OCI-LY1 (cell line): Measurements from ENCODE around the gene OPA1.

ENCODE experiments used
- H2AFZ ChIP-seq: fragments of 200-600 bp; sonication (generic), shearing (Covaris generic); 2 replicates; pipeline ENCODE4 v1.6.0; 2014; ENCODE audit warnings: antibody characterized with exemption, mild to moderate bottlenecking, low read length
- H3F3A ChIP-seq: fragments of 200-600 bp; sonication (generic), shearing (Covaris generic); 2 replicates; pipeline ENCODE4 v1.6.0; 2014; ENCODE audit warnings: mild to moderate bottlenecking, antibody characterized with exemption, low read length, moderate library complexity; ENCODE audit not compliant: insufficient read depth
- H3K27ac ChIP-seq: fragments of 200-600 bp; sonication (generic); 2 replicates; pipeline ENCODE4 v1.5.1; 2014; ENCODE audit warnings: low read length, mixed run types, mild to moderate bottlenecking, low read depth; ENCODE audit not compliant: poor library complexity, severe bottlenecking
- H3K27me3 ChIP-seq: fragments of 200-600 bp; sonication (generic); 2 replicates; pipeline ENCODE4 v1.6.0; 2014; ENCODE audit warnings: antibody characterized with exemption, mild to moderate bottlenecking, low read length, moderate library complexity; ENCODE audit not compliant: insufficient read depth
- H3K36me3 ChIP-seq: fragments of 200-600 bp; sonication (generic); 2 replicates; pipeline ENCODE4 v1.6.1; 2014; ENCODE audit warnings: mild to moderate bottlenecking, antibody characterized with exemption, low read length, moderate library complexity, mixed read lengths; ENCODE audit not compliant: insufficient read depth
- H3K4me1 ChIP-seq: fragments of 200-600 bp; sonication (generic); 2 replicates; pipeline ENCODE4 v1.5.1; 2014; ENCODE audit warnings: mild to moderate bottlenecking, low read length, moderate library complexity; ENCODE audit not compliant: insufficient read depth, severe bottlenecking
- H3K4me2 ChIP-seq: fragments of 200-600 bp; sonication (generic), shearing (Covaris generic); 2 replicates; pipeline ENCODE4 v1.6.1; 2014; ENCODE audit warnings: low read length
- H3K4me3 ChIP-seq: fragments of 200-600 bp; sonication (generic); 2 replicates; pipeline ENCODE4 v1.5.1; 2014; ENCODE audit warnings: low read length, low read depth, mild to moderate bottlenecking, mixed read lengths; ENCODE audit not compliant: poor library complexity, severe bottlenecking
- H3K79me2 ChIP-seq: fragments of 200-600 bp; shearing (Covaris generic); 2 replicates; pipeline ENCODE4 v1.6.1; 2016; ENCODE audit warnings: mixed run types, low read length, mixed read lengths; ENCODE audit not compliant: insufficient read depth
- H3K9ac ChIP-seq: fragments of 200-600 bp; sonication (generic), shearing (Covaris generic); 2 replicates; pipeline ENCODE4 v1.6.1; 2014; ENCODE audit warnings: mild to moderate bottlenecking, low read length, mixed read lengths
- H3K9me2 ChIP-seq: fragments of 200-600 bp; sonication (generic), shearing (Covaris generic); 2 replicates; pipeline ENCODE4 v1.6.1; 2014; ENCODE audit warnings: low read depth, mild to moderate bottlenecking, low read length, mixed read lengths
- H3K9me3 ChIP-seq: fragments of 200-600 bp; shearing (Covaris generic); 2 replicates; pipeline ENCODE4 v1.6.1; 2014; ENCODE audit warnings: low read length, mixed read lengths
- H4K20me1 ChIP-seq: fragments of 200-600 bp; sonication (generic), shearing (Covaris generic); 2 replicates; pipeline ENCODE4 v1.6.0; 2016; ENCODE audit warnings: mild to moderate bottlenecking, low read length; ENCODE audit not compliant: insufficient read depth
- CTCF ChIP-seq: fragments of 200-600 bp; sonication (generic), shearing (Covaris generic); IDR thresholded peaks from 2 replicates; pipeline ENCODE4 v1.5.1; 2017; ENCODE audit warnings: mild to moderate bottlenecking, antibody characterized with exemption, low read length, moderate library complexity, mixed read lengths
- EZH2 ChIP-seq: fragments of 200-600 bp; sonication (generic), shearing (Covaris generic); IDR thresholded peaks from 2 replicates; pipeline ENCODE4 v1.8.0; 2017; ENCODE audit warnings: borderline replicate concordance, mixed run types, mild to moderate bottlenecking, antibody characterized with exemption, low read length, moderate library complexity, mixed read lengths

The OPA1 gene

GRCh38 chr3:193693774-193694173 lies 100.8 kb downstream of the OPA1 start:
- Histone ChIP-seq H3F3A (no peaks in the 10 kb centered on the region), H3K4me1 (peaks cover 22% of the 10 kb centered on the region), H3K27ac (peak overlapping the region; percentile 65), H3K9ac (peak overlapping the region; percentile 11; the same call in 1 of the 2 replicates), H3K9me2 (no peaks in the 10 kb centered on the region), H3K79me2 (no peaks in the 10 kb centered on the region), H3K4me3 (peak overlapping the region; percentile 17), H3K9me3 (no peaks in the 10 kb centered on the region), H3K36me3 (peaks cover 34% of the 10 kb centered on the region), H4K20me1 (no peaks in the 10 kb centered on the region), H3K4me2 (peak overlapping the region; percentile 36; the same call in 1 of the 2 replicates), H2AFZ (no peak overlapping the region), H3K27me3 (no peaks in the 10 kb centered on the region)
- TF ChIP-seq CTCF (no peak), EZH2 (no peak)

GRCh38 chr3:193701953-193702635 lies 109.1 kb downstream of the OPA1 start:
- Histone ChIP-seq H2AFZ (no peak overlapping the region), H3K4me2 (no peak overlapping the region), H3K27ac (peak overlapping the region; percentile 8)

DNA sequence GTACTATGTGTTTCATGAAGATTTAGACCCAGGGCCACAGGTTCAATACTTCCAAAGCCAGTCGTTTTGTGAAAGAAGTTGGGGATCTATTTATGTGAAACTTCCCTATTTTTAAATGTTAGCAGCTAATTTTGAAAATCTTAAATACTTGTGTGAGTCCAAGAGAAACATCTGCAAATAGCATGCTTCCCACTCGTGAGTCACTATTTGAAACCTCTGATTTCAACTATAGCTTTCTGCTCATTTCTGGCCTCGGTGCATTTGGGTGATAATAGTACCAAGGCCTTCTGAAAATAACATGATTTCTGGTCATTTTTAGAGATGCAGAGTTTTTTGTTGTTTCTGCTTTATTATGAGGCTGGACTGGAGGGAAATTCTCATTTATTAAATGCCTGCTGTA lies 110.0 kb downstream of the OPA1 start:
- Histone ChIP-seq H3K4me2 (no peak overlapping the region), H2AFZ (no peak overlapping the region), H3K9ac (no peak overlapping the region), H3F3A (no peaks in the 10 kb centered on the region), H4K20me1 (no peaks in the 10 kb centered on the region), H3K79me2 (no peaks in the 10 kb centered on the region), H3K4me1 (peaks cover 15% of the 10 kb centered on the region), H3K4me3 (no peak overlapping the region), H3K9me3 (no peaks in the 10 kb centered on the region), H3K27me3 (no peaks in the 10 kb centered on the region), H3K27ac (no peak overlapping the region), H3K9me2 (no peaks in the 10 kb centered on the region), H3K36me3 (no peaks in the 10 kb centered on the region)
- TF ChIP-seq EZH2 (no peak), CTCF (no peak)

More at GRCh38 chr3:193701953-193702635, 109.1 kb downstream of the OPA1 start:
- no peaks in the 10 kb centered on the region for H3K36me3 ChIP-seq
- peaks cover 15% of the 10 kb centered on the region for H3K4me1 ChIP-seq
- no peaks in the 10 kb centered on the region for H3K9me2 ChIP-seq
- H3K9me3 ChIP-seq: no peaks in the 10 kb centered on the region
- H3K9ac ChIP-seq: no peak overlapping the region
- no peaks in the 10 kb centered on the region for H3K27me3 ChIP-seq
- no peak overlapping the region for H3K4me3 ChIP-seq
- no peaks in the 10 kb centered on the region for H4K20me1 ChIP-seq
- no peak for TF ChIP-seq CTCF
- no peak for TF ChIP-seq EZH2
- no peaks in the 10 kb centered on the region for H3F3A ChIP-seq
- no peaks in the 10 kb centered on the region for H3K79me2 ChIP-seq
